H9 (cell line): ENCODE measurements around the gene ASB10. TPM values are rescaled to one million over a fixed set of nuclear protein-coding genes. Genes with fewer than 3 reads are reported as not detected.
A peak's percentile ranks its signal among the peaks of the same experiment; 100 is the strongest.

Source experiments
- DNase-seq: peaks from one replicate; pipeline ENCODE4 v3.0.0-alpha.2; 2017
- H2AFZ ChIP-seq: one replicate; pipeline ENCODE4 v1.6.1; 2013; ENCODE audit warnings: mild to moderate bottlenecking, low read length, control low read depth, moderate library complexity
- H2AK5ac ChIP-seq: 2 replicates; pipeline ENCODE4 v1.6.1; 2013; ENCODE audit warnings: low read length, control low read depth, mixed read lengths; ENCODE audit not compliant: insufficient read length
- H2BK120ac ChIP-seq: one replicate; pipeline ENCODE4 v1.6.1; 2013; ENCODE audit warnings: low read depth, mild to moderate bottlenecking, low read length, control low read depth, inconsistent platforms; ENCODE audit not compliant: poor library complexity, severe bottlenecking
- H2BK12ac ChIP-seq: 2 replicates; pipeline ENCODE4 v1.6.1; 2013; ENCODE audit warnings: low read length, control low read depth, mixed read lengths, low read depth; ENCODE audit not compliant: insufficient read length
- H2BK15ac ChIP-seq: 2 replicates; pipeline ENCODE4 v1.6.1; 2013; ENCODE audit warnings: low read depth, low read length, control low read depth
- H2BK20ac ChIP-seq: one replicate; pipeline ENCODE4 v1.6.1; 2013; ENCODE audit warnings: low read depth, mild to moderate bottlenecking, low read length, control low read depth, inconsistent platforms; ENCODE audit not compliant: poor library complexity, severe bottlenecking
- H2BK5ac ChIP-seq: 2 replicates; pipeline ENCODE4 v1.6.1; 2013; ENCODE audit warnings: low read length, control low read depth, mixed read lengths; ENCODE audit not compliant: insufficient read length
- H3K14ac ChIP-seq: 2 replicates; pipeline ENCODE4 v1.6.1; 2013; ENCODE audit warnings: low read length, control low read depth; ENCODE audit not compliant: insufficient read depth
- H3K18ac ChIP-seq: 2 replicates; pipeline ENCODE4 v1.6.1; 2013; ENCODE audit warnings: low read depth, mild to moderate bottlenecking, mixed read lengths, low read length, control low read depth; ENCODE audit not compliant: insufficient read length
- H3K23ac ChIP-seq: 2 replicates; pipeline ENCODE4 v1.6.1; 2013; ENCODE audit warnings: low read length, control low read depth, mixed read lengths, low read depth; ENCODE audit not compliant: insufficient read length
- H3K23me2 ChIP-seq: 2 replicates; pipeline ENCODE4 v1.6.1; 2013; ENCODE audit warnings: low read depth, mild to moderate bottlenecking, mixed read lengths, low read length, control low read depth; ENCODE audit not compliant: insufficient read length, poor library complexity, severe bottlenecking
- H3K27ac ChIP-seq: 2 replicates; pipeline ENCODE4 v1.5.1; 2013; ENCODE audit warnings: low read length, control low read depth, mixed read lengths, low read depth; ENCODE audit not compliant: insufficient read length
- H3K27me3 ChIP-seq: 2 replicates; pipeline ENCODE4 v1.6.1; 2013; ENCODE audit warnings: low read length, control low read depth, inconsistent platforms; ENCODE audit not compliant: insufficient read depth
- H3K4ac ChIP-seq: 2 replicates; pipeline ENCODE4 v1.6.1; 2013; ENCODE audit warnings: low read depth, mild to moderate bottlenecking, control low read depth, inconsistent platforms, low read length, moderate library complexity
- H3K4me1 ChIP-seq: 2 replicates; pipeline ENCODE4 v1.6.1; 2013; ENCODE audit warnings: low read length, control low read depth, inconsistent platforms; ENCODE audit not compliant: insufficient read depth
- H3K4me2 ChIP-seq: 2 replicates; pipeline ENCODE4 v1.6.1; 2013; ENCODE audit warnings: low read length, control low read depth, mixed read lengths; ENCODE audit not compliant: insufficient read length, insufficient read depth
- H3K56ac ChIP-seq: 2 replicates; pipeline ENCODE4 v1.6.1; 2013; ENCODE audit warnings: low read depth, mild to moderate bottlenecking, mixed read lengths, low read length, control low read depth; ENCODE audit not compliant: insufficient read length
- H3K79me1 ChIP-seq: 2 replicates; pipeline ENCODE4 v1.6.1; 2013; ENCODE audit warnings: low read depth, mild to moderate bottlenecking, moderate library complexity, low read length, control low read depth, inconsistent platforms; ENCODE audit not compliant: insufficient read depth, poor library complexity, severe bottlenecking
- H3K79me2 ChIP-seq: 2 replicates; pipeline ENCODE4 v1.6.1; 2013; ENCODE audit warnings: low read length, control low read depth, inconsistent platforms; ENCODE audit not compliant: insufficient read depth
- H3K9ac ChIP-seq: 2 replicates; pipeline ENCODE4 v1.6.1; 2013; ENCODE audit warnings: low read length, control low read depth, mixed read lengths; ENCODE audit not compliant: insufficient read length; ENCODE audit errors: extremely low read depth
- H3K9me3 ChIP-seq: one replicate; pipeline ENCODE4 v1.6.1; 2013; ENCODE audit warnings: low read depth, low read length, inconsistent platforms; ENCODE audit not compliant: control insufficient read depth
- H3T11ph ChIP-seq: one replicate; pipeline ENCODE4 v1.6.1; 2013; ENCODE audit warnings: mild to moderate bottlenecking, low read length, control low read depth, inconsistent platforms
- H4K20me1 ChIP-seq: one replicate; pipeline ENCODE4 v1.6.1; 2013; ENCODE audit not compliant: control insufficient read depth, insufficient read length, insufficient read depth
- H4K5ac ChIP-seq: 2 replicates; pipeline ENCODE4 v1.6.1; 2013; ENCODE audit warnings: low read depth, mild to moderate bottlenecking, mixed read lengths, low read length, control low read depth; ENCODE audit not compliant: insufficient read length
- H4K8ac ChIP-seq: replicated peaks from 2 replicates; pipeline ENCODE4 v1.6.1; 2013; ENCODE audit warnings: low read length, control low read depth, mixed read lengths, low read depth; ENCODE audit not compliant: insufficient read length
- H4K91ac ChIP-seq: 2 replicates; pipeline ENCODE4 v1.6.1; 2013; ENCODE audit warnings: low read depth, mild to moderate bottlenecking, moderate library complexity, mixed read lengths, low read length, control low read depth; ENCODE audit not compliant: insufficient read length
- H3K27ac Mint-ChIP-seq, 3 experiments: 2 replicates in 2 of 3; 3 replicates in 1 of 3; pipeline ENCODE4 v1.8.0; 2020 to 2021; ENCODE audit warnings: mixed read lengths in 3 of 3, mild to moderate bottlenecking in 1 of 3, moderate library complexity in 1 of 3
- H3K27me3 Mint-ChIP-seq: 2 replicates; pipeline ENCODE4 v1.8.0; 2021; ENCODE audit warnings: low read depth, mild to moderate bottlenecking, moderate library complexity, mixed read lengths
- H3K36me3 Mint-ChIP-seq, 3 experiments: 2 replicates in 2 of 3; 3 replicates in 1 of 3; pipeline ENCODE4 v1.8.0; 2020 to 2021; ENCODE audit warnings: low read depth in 3 of 3, mixed read lengths in 3 of 3; ENCODE audit not compliant: insufficient read depth in 1 of 3
- H3K4me1 Mint-ChIP-seq, 2 experiments: 2 replicates each; pipeline ENCODE4 v1.8.0; 2020; ENCODE audit warnings: mixed read lengths in 2 of 2
- H3K4me3 Mint-ChIP-seq, 2 experiments: 2 replicates in 1 of 2; 3 replicates in 1 of 2; pipeline ENCODE4 v1.8.0; 2020 to 2021; ENCODE audit warnings: mild to moderate bottlenecking in 2 of 2, mixed read lengths in 2 of 2, moderate library complexity in 1 of 2
- H3K9me3 Mint-ChIP-seq, 2 experiments: 2 replicates in 1 of 2; 3 replicates in 1 of 2; pipeline ENCODE4 v1.8.0; 2020; ENCODE audit warnings: mild to moderate bottlenecking in 2 of 2, mixed read lengths in 2 of 2, moderate library complexity in 1 of 2
- WGBS: extraction: QIAGEN DNeasy Blood & Tissue Kit; methylation state at CpG from one replicate; pipeline ENCODE4 v1.1.7; 2013; ENCODE audit warnings: missing lambda C conversion rate, low lambda C conversion rate, mixed read lengths; ENCODE audit not compliant: insufficient read length; ENCODE audit errors: extremely low coverage; 5-methylcytosine and 5-hydroxymethylcytosine counted together
- total RNA-seq: library from RNA; stranded (reverse); gene quantifications from 2 replicates; pipeline ENCODE4 v1.2.1, GENCODE V29; 2021
- TF ChIP-seq, protein P1 (sequence below): fragments of 200-600 bp; sonication (generic); conservative IDR thresholded peaks from 3 replicates; pipeline ENCODE4 v1.8.0; 2021; ENCODE audit warnings: antibody characterized with exemption, mild to moderate bottlenecking

ASB10 gene
- total RNA-seq, 1 experiment from 2014 or later, result not detected

DNA sequence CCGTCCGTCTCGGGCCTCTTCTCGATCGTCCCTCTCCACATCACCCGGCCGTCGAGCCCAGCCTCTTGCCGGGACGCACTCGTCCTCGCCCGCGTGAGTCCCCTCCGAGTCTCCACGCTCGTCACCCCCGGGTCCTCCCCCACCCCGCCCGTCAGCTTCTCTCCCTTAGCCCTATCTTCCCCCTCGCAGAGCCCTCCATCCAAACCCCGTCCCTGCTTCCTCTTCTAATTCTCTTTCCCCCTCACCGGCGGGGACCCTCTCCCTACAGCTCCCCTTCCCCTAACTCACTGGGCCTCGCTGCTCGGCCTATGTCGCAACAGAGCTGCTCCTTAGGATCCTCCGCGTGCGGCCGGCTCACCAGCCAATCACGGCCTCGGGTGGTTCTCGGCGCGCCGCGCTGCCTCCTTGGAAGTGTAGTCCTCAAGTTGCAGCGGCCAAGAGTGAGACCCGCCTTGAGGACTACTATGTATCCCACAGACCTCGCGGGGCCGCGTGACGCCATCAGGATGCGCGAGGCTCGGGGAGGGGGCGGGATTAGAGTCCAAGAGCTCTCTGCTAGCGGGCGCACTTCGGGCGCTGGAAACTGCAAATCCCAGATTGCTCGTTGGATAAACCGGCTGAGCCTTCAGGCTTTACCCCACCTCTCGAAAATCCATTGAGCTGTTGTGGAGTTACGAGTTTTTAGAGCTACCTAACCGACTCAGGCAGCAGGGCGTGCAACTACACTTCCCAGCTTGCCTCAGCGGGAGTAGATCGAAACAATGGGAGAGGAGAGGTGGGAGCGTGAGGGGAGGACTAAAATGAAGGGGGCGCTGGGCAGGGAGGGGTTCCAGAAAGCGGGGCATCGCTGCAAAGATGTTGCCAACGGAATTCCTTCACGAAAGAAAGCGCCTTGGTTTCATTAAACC, 40.1 kb upstream of the ASB10 start, which contains the start of gene ABCF2:
TSS of gene ABCF2 (minus strand) at position 331 of the 908 bp plus-strand sequence. CDS start 747 bp downstream, outside the sequence.
- Histone ChIP-seq H3K4ac (no peak within 1 kb of the TSS), H3K56ac (no peak within 1 kb of the TSS), H3K27me3 (no peaks in the 10 kb centered on the region), H2BK120ac (no peak within 1 kb of the TSS), H4K5ac (no peak within 1 kb of the TSS), H3K9me3 (no peaks in the 10 kb centered on the region), H2BK20ac (no peak within 1 kb of the TSS), H2AK5ac (no peak within 1 kb of the TSS), H3K14ac (no peak within 1 kb of the TSS), H2BK12ac (no peak within 1 kb of the TSS), H3K79me2 (peaks cover 3% of the 10 kb centered on the region; the same call in 1 of the 2 replicates), H4K8ac (no peak within 1 kb of the TSS), H3K18ac (peak within 1 kb of the TSS; percentile 72), H3K9ac (peak within 1 kb of the TSS; percentile 78), H4K91ac (no peak within 1 kb of the TSS), H3K23me2 (peaks cover 10% of the 10 kb centered on the region), H4K20me1 (no peaks in the 10 kb centered on the region), H3K23ac (no peak within 1 kb of the TSS), H3T11ph (no peak within 1 kb of the TSS), H3K4me1 (no peaks in the 10 kb centered on the region; the same call in 1 of the 2 replicates), H3K4me2 (peak within 1 kb of the TSS; percentile 77), H2BK15ac (no peak within 1 kb of the TSS), H3K79me1 (no peaks in the 10 kb centered on the region), H2AFZ (peak within 1 kb of the TSS; percentile 71), H3K27ac (peak within 1 kb of the TSS; percentile 73), H2BK5ac (no peak within 1 kb of the TSS)
- peak; percentile 99 for DNase-seq
- Mint-ChIP-seq H3K9me3 (no peaks in the 10 kb centered on the region), H3K4me3 (peak within 1 kb of the TSS; percentile 97 to 98), H3K4me1 (peaks cover 30 to 34% of the 10 kb centered on the region in 2 experiments), H3K27me3 (no peaks in the 10 kb centered on the region; the same call in 1 of the 2 replicates), H3K36me3 (peaks cover 25 to 41% (median 33%) of the 10 kb centered on the region in 3 experiments; a peak in 6 of 7 replicates), H3K27ac (peak within 1 kb of the TSS; percentile 98 to 99 (median 98))
- no CpG with 5 or more reads among the region's 68 CpGs for WGBS
- TF ChIP-seq, protein P1, sequence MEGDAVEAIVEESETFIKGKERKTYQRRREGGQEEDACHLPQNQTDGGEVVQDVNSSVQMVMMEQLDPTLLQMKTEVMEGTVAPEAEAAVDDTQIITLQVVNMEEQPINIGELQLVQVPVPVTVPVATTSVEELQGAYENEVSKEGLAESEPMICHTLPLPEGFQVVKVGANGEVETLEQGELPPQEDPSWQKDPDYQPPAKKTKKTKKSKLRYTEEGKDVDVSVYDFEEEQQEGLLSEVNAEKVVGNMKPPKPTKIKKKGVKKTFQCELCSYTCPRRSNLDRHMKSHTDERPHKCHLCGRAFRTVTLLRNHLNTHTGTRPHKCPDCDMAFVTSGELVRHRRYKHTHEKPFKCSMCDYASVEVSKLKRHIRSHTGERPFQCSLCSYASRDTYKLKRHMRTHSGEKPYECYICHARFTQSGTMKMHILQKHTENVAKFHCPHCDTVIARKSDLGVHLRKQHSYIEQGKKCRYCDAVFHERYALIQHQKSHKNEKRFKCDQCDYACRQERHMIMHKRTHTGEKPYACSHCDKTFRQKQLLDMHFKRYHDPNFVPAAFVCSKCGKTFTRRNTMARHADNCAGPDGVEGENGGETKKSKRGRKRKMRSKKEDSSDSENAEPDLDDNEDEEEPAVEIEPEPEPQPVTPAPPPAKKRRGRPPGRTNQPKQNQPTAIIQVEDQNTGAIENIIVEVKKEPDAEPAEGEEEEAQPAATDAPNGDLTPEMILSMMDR, result no peak; the same call in 2 of the 3 replicates
